ENCODE measurements around the gene CREM.
"Not testable (repeated sequence)": the region's sequence is repeated elsewhere in the genome, so short reads cannot be mapped to it uniquely, and the experiment has no call there.

Gene CREM

DNA sequence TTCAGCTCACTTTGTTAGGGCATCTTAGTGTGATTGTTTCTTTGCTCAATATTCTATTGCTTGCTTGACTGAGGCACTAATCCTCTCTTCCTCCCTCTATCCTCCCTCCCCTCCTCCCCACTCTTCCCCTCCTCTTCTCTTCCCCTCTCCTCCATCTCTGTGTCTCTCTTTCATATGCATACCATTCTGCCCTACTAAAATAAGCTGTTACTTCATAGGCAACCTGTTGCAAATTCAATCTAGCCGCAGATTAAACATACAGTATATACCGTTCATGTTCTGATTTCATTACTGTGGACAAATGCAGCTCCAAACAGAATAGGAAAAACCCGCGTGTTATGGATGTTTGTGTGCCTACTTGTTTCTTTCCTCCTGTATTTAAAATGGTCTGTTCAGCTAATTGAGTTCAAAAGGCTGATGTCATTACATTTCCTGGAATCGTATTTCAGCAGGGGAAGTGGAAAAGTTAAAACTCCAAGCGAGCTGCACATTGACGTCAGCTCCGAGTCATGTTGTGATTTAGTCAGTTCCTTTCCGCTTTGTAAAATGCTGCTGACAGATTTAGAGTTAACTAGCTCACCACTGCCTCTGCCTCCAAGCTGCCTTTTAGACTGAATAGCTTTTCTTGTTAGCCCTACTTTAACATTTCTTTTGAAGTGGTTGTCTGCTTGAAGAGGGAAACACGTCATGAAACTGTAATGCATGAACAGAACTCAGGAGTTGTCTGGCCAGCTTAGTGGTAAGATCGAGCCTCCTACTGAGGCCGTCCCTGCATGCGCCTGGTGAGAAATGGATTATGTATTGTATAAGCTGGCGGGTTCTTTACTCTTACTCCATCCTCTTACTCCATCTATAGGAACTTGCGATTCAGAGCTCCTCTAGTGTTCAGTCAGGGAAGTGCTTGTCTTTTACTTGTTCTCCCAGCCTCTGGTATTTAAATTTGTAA, 69.0 kb downstream of the CREM start:
- peak; percentile 94 for DNase-seq

DNA sequence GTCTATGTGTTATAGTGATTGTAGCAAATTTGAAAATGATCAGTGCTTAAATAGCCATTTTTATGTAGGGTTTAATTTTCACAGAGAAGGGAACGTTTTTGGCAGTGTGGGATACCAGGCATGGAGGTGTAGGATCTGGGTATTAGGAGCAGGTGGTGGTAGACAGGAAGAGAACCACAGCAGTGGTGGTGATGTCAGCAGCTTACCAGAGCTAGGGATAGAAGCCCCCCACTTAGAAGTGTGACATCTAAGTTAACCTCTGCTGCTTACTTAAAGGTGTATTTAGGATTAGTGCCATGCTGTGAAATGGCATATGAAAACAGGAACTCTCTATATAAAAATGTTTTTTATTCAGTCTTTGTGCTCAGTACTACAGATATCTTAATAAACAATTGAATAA, 73.8 kb downstream of the CREM start:
- DNase-seq, result no peak

DNA sequence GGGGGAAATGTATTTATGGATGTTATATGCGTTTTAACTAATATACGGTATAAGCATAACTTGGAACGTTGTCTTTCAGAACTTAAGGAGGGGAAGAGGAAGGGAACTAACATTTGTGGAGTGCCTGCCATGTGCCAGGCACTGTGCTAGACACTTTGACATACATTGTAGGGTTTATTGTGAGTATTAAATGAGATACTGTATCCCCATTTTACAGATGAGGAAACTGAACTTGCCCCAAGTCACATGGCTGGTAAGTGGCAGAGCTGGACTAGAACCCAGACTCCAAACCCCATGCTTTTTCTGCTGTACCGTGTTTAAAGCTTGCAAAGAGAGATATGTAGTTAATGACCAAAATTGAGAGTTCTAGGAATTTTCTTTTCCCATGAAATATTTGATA, 74.6 kb downstream of the CREM start:
- DNase-seq, result no peak

DNA sequence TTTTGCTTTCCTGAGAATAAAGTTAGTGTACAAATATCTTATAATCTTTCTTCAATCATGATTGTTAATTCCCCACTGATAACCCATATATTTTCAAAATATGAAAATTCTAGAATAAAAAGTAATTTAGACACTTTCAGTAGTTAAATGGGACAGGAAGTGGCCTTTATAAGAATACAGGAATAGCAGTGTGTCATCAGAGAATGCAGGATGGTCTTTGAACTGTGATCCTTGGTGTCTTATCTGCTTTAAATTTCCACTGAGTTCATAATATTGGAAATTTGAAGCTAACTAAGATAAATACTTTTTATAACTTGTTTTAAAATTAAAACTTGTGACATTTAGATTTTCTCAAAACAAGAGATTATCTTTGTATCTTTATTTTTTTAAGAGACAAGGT, 75.4 kb downstream of the CREM start:
- no peak for DNase-seq

DNA sequence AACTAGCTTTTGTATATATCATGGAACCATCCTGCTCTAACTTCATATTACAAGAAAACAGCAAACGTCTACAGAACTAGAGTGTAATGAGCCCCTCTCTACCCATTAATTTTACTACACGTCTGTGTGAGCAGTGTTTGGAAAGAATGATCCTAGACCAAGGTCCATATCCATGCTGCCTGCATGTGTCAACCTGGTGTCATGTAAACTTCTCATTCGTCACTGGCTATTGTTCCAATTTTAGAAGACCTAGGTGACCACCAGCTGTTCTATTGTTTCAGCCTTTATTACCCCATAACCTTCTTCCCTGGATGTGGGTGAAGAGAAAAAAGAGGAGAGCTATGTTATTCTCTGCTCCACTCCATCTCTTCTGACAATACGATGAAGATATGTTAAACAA, 77.1 kb downstream of the CREM start:
- no peak for DNase-seq

DNA sequence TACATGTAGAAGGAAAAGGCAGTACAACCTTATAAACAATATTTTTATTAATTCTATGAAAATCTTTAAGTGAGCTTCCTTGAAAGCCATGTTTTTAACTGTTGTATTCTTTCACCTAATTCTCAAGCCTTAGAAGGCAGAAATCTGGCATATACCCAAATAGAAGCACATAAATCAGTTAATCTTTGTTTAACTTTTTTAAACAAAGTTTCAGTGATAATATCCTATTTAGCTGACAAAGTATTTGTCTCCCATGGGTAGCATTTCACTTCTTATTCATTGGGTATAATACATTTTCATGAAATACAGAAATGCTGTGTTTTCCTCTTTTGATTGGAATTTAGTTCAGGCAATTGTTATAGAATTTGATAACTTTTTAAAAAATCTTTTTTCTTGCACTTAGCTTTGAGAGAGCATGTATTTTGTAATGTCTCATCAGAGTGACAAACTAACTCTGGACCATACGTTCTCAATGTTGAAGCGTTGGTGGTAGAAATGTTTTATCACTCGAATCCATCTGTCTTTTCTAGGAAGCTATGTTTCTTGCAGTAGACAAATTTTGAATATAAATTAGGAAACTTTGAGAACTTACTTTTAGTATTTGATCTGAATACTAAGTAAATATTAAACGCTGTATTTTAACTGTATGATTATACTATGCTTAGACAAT, 78.1 kb downstream of the CREM start:
- no peak for DNase-seq

DNA sequence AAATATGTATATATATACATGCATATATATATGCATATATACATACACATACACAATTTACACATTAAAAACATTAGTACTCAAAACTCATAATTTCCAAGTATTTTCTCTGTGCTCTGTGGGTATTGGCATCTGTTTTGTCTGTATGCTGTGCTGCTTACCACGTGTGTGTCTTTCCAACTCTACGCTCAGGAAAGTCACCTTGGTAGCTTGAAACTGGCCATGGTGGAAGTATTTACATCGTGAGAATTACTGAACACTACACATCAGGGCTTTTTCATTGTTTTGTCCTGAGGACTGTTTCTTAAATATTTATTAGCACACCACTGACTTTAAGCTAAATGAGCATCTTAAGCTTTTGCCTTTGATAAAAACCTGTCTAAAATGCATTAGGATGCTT, 79.6 kb downstream of the CREM start:
- DNase-seq, result no peak

DNA sequence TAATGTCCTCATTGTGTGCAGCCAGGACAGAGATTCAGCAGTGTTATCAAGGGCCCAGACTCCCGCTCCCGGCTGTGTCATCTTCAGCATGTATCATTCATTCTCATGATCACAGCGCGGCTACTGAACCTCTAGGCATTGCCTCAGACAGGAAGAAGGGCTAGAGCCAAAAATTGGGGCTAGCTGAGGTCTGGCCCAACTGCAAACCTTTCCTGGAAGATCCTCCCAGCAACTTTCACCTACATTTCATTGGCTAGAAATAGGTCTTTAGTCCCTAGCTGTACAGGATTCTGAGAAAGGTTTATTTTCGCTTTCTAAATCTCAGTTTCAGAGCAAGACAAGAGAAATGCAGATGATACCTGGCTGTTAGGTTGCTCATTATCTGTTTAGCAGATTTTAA, 81.9 kb downstream of the CREM start:
- peak; percentile 57 for DNase-seq

DNA sequence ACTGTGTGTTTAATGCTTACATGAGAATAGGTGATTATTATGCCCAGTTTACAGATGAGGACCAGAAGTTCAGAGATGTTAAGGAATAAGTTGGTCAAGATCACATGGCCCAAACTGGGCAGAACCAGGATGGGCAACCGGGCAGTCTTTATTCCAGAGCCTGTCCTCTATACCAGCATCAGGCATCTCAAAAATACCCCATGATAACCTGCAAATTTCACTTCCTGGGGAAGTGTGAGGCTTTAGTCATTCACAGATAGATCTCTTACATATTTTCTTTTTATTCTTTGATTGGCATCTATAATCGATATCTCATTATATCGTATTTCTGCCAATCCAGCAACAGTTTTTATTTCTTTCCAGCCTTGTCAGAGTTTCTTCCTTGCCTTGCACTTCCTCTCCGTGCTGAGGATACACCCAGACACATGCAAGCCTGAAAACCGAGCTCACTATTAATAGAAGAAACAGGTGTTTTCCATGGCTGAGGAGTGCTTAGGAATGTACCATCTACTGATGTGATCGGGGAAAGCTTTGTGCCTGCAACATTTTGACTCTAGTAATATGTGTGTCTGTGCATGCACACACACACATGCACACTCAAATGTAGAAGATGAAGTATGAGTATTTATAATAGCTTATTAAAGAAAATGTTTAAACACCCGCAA, 82.4 kb downstream of the CREM start:
- DNase-seq, result no peak

DNA sequence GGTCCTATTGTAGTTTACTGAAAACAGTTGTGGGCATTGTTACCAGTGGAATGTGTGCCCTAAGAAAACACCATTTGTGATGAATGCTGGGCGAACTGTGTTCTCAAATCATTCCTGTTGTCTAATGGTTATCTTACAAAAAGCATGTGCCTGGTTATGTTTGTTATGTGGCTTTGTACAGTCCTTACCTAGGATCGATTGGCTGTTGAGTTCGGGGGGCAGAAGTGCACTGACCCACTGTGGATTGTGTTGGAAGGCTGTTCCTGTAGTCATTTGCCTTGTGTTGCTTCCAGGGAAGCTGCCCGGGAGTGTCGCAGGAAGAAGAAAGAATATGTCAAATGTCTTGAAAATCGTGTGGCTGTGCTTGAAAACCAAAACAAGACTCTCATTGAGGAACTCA, 84.3 kb downstream of the CREM start:
- no peak for DNase-seq

DNA sequence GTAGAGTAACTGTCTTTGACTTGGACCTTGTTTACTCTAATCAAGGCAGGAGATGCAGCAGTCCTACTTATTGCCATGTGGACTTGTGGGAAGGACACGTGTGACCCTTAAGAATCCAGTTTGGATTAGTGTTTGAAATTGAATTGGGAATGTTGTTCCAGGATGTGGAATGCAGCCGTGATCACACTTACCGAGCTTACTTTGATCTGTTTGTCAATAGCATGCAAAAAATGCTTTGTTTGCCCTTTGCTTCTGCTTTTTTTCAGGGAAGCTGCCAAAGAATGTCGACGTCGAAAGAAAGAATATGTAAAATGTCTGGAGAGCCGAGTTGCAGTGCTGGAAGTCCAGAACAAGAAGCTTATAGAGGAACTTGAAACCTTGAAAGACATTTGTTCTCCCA, 84.7 kb downstream of the CREM start:
- no peak for DNase-seq

DNA sequence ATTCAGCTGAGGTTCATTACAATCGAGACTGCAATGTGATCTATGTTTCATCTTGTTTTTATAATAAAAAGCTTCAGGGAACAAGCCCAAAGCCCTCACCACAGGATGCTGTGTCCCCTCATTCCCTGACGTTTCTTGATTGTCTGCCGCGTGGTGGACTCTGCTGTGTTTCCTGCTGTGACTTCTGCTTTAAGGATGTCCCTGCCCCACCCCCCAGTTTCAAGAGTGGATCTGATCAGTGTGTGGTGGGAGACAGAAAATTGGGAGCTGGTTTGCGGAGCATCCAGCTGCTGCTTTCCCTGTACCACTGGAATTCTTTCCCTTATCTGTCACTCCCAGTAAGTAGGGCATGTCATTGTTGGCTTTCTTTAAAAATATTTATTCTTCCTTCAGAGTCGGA, 86.2 kb downstream of the CREM start:
- no peak for DNase-seq

DNA sequence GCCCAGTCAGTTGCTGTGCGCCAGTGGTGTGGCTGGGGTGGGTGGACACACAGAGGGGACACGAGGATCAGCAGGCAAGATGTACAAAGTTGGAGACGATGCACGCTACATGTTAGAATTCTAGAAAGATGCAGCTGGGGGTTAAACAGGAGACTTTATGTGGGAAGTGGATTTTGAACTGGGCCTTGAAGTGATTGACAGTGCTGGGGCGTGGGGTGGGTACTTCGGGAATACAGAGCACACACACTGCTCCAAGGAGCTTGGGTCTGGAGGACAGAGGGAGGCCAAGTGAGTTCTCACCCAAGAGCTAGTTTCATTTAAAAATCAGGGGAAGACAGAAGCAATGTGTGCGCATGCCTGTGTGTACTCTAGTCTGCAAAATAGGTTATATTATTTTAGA, 87.1 kb downstream of the CREM start:
- DNase-seq, result no peak

DNA sequence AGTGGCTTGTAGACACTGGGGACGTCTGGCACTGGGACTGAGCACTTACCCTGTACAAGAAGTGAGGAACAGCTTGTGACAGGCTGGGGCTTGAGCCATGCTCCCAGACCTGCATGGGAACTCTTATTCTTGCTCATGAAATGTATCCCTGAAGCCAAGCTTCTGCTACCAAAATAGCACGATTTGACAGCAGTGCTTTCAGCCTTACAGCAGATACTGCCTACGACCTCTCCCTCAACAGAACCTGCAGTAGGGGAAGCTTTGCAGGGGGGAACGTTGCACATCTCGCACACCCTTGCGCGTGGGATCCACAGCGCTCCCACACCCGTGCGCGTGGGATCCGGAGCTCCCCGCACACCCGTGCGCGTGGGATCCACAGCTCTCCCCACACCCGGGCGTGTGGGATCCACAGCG, 88.0 kb downstream of the CREM start:
- DNase-seq, result no peak

DNA sequence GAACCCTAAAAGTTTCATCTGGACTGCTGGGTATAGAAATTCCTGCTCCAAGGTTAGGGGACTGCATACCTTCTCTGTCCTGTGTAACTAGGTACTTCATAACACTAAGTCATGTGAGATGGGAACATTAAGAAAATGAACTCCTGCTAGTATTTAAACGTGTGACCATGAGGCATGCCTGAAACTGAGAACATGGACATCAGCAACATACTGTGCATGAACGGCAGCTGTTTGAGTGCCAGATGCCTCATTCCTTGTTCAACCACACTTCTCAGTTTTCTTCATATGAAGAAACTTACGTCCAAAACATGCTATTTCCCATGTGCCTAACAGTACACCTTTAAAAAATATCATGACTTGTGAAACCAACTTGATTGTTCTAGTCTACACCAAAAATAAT, 88.5 kb downstream of the CREM start:
- DNase-seq, result no peak

DNA sequence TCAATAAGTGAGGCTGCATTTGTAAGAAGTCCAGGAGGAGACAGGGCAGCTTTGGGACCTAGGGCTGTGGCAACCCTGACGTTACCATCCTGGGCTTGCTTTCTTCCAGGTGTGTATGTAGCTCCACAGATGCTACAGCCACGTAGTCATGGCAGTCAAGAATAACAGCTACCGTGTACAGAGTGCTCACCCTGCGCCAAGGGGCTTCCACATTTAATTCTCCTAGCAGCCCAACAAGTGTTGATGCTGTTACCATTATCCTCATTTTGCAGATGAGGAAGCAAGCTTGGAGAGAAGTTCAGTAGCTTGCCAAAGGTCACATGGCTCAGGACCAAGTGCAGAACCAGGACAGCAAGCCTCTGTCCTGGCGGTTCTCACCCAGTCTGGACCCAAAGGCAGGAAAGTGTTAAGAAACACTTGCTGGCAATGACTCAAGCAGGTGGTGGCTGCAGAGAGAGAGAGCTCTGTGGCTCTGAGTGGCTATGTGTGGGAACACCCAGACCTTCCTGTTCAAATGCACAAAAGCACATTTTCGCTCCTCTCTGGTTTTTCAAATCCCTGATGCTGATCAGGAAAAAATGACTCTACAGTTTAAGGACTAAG, 89.8 kb downstream of the CREM start:
- no peak for DNase-seq

DNA sequence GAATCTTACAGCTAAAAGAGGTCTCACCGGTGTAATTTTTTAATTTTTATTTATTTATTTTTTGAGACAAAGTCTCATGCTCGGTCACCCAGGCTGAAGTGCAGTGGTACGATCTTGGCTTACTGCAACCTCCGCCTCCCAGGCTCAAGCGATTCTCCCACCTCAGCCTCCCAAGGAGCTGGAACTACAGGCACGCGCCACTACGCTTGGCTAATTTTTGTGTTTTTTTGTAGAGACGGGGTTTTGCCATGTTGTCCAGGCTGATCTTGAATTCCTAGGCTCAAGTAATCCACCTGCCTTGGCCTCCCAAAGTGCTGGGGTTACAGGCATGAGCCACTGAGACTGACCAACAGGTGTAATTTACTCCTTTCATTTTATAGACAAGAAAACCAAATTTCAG, 90.3 kb downstream of the CREM start:
- DNase-seq, result not testable (repeated sequence)

DNA sequence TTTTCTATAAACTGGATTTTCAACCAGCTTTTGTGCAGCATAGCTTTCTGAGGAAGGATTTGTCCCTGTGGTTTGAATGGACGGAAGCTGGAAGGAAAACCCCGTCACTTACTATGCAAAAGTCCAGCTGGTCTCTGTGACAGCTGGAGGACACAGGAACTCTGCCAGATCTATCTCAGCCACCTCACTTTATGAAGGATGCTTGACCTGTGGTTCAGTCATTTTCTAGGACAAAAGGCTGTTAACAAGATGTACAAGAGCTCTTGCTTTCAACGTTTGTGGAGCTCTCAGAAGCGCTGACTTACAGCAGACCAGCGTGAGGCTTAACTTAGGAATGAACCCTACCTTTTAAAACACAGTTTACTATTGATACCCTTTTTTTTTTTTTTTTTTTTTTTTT, 90.8 kb downstream of the CREM start:
- DNase-seq, result no peak

DNA sequence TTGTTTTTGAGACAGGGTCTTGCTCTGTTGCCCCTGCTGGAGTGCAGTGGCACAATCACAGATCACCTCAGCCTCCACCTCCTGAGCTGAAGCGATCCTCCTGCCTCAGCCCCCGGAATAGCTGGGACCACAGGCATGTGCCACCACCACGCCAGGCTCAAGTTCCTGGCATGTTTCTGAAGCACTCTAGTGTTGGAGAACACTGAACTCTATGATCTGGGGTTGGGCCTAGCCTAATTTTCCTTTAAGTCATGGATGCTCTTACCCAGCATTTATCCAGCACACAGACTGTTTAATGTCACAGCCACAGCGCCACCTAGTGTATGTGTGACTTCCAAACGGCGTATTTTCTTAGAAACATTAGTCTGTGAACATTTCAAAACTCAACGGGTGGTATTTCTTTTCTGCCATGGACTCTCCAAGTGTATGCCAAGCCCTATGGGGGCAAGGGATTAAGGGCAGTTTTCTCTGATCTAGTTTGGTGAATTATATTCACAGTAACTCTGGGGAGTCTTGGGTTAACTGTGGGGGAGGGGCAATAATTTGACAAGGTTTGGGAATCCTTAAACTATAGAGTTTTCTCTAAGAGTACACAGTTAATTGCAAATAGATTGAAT, 91.8 kb downstream of the CREM start:
- peak; percentile 86 for DNase-seq

DNA sequence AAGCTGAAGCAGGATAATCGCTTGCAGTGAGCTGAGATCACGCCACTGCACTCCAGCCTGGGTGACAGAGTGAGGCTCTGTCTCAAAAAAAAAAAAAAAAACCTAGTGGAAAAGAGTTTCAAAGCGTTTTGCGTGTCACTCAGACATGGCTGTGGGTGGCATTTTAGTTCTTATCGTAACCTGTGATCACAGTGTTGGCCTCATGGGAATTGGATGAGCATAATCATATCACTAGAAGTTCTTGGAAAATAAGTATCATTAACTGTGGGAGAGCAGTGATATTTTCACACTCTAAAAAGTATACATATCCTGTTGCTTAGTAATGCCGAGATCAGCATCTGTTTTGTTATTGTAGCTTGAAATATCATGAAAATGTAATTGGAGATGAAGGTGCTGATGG, 92.6 kb downstream of the CREM start:
- DNase-seq, result no peak

DNA sequence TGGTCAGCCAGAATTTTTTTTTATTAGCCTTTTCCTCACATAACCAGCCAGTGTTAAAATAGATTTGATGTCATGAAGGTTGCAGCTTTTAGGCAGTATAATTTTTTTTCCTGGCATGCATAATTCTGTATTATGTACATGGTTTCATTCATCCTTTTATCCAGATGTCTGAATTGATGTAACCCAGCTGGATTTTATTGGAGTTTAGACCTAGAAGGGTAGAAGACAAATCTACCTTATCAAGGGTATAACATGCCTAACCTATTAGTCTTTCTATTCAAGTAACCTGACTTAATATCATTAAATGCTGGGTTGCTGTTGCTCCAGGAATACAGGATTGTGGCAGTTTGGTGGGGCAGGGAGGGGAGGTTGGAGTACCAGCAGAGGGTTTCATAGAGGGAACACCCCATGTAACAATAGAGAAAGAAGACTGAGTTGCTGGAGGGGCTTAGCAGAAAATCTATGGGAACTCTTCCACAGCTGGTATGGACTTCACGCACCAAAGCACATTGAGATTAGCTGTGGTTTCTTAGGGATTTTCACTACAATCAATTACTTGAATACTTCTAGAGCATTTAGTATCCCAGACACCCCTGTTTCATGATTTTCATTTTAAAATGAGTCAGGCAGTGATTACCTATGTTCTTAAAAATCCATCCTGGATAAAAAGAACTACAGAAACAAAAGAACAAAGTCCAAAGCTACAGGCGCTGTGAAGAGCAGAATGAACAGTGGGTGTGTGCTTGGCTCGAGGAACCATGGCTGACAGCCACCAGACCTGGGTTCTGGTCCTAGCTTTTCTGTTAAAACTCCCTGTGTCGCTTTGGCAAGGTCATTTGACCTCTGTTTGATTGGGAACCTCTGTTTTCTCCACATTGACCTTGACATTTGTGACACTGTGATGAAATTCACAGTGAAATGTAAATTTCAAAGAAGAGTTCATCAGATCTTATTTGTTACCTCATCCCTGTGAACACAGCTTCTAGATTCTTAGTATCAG, 93.5 kb downstream of the CREM start:
- no peak for DNase-seq

DNA sequence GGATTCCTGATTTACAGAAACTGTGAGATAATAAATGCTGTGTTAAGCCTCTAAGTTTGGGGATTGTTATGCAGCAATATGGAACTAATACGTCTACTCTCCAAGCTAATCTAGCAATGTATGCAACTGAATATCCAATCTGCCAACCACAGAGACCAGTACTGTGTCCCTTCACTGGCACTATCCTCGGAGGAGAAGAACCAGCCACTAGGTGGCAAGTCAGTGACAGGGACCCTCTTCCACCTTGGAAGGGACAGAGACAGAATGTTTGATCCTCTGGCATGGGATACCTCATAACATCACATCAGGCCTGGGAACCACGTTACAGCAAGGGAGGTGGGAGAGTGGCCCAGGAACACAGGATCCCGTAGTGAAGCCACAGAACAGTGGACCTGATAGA, 96.4 kb downstream of the CREM start:
- no peak for DNase-seq

Data from CD4-positive, alpha-beta T cell treated with Interleukin-10 for 1 hour (primary cell).